ENCODE measurements around the gene DBN1.

- TF ChIP-seq POLR2A (IDR thresholded peaks at IDR 0.05) (no peak), CTCF (IDR thresholded peaks at IDR 0.05) (peak; percentile 97 to 99 (median 99))
Observed at GRCh38 chr5:177454397-177455035, 18.9 kb downstream of the DBN1 start.
